Coronary artery (tissue), 2 donors: ENCODE data around the gene SLC48A1.
A peak's percentile ranks its signal among the peaks of the same experiment; 100 is the strongest.

Experiments
- DNase-seq: peaks from one replicate; pipeline ENCODE4 v3.0.0-alpha.2; 2017; ENCODE audit warnings: low spot score
- H3K27ac ChIP-seq, 2 donors: fragments of 200-600 bp; sonication (generic); one replicate each; pipeline ENCODE4 v1.5.1; 2016 to 2019
- H3K4me3 ChIP-seq: fragments of 200-600 bp; sonication (generic); 2 replicates; pipeline ENCODE4 v1.5.1; 2016; ENCODE audit warnings: mild to moderate bottlenecking, moderate library complexity
- TF ChIP-seq, protein P1 (sequence below): fragments of 200-600 bp; sonication (generic); IDR thresholded peaks from one replicate; pipeline ENCODE4 v1.5.1; 2019; ENCODE audit warnings: antibody characterized with exemption

SLC48A1 gene

DNA sequence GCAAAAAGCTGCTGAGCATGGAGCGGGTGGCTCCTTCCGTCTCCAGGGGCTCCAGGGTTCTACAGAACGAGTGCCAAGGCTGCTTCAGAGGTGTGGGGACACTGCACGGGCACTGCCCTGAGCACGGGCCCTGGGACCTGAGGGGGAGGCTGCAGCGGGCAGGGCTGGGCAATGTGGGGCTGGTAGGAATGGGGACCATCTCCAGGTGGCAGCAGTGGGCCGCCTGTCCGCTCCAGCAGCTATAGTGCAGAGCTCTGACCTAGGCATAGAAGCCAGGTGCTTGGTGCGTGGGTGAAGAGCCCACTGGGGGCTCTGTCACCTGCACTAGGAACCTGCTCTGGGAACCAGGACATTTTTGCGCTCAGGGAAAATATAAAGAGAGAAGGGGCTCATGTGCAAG lies 24.4 kb downstream of the SLC48A1 start:
- DNase-seq = no peak

DNA sequence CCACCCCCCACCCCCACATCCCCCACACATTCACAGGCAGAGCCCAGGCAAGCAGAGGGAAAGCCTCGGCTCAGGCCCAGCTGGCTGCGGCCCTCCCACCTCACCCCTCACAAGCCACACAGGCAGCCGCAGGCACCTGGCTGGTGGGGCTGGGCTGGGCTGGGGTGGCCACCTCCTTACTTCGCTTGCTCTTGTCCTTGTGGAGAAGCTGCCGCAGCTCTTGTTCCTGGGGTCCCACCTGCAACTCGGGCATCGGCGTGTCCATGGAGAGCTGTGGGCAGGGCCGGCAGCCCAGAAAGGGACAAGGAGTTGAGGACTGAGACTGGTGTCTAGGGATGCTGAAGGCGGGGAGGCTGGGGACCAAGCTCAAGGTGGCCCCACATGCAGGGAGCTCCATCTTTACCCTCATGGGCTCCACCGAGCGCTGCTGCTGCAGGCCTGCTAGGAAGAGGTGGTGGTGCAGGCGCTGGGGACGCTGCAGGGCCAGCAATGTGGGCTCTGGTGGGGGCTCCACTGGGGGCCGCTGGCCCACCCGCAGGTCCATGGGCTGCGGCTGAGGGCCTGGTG lies 25.4 kb downstream of the SLC48A1 start:
- Histone ChIP-seq H3K27ac (peak overlapping the region in 1 of 2 donors; percentile 85), H3K4me3 (no peak overlapping the region)
- TF ChIP-seq, protein P1, sequence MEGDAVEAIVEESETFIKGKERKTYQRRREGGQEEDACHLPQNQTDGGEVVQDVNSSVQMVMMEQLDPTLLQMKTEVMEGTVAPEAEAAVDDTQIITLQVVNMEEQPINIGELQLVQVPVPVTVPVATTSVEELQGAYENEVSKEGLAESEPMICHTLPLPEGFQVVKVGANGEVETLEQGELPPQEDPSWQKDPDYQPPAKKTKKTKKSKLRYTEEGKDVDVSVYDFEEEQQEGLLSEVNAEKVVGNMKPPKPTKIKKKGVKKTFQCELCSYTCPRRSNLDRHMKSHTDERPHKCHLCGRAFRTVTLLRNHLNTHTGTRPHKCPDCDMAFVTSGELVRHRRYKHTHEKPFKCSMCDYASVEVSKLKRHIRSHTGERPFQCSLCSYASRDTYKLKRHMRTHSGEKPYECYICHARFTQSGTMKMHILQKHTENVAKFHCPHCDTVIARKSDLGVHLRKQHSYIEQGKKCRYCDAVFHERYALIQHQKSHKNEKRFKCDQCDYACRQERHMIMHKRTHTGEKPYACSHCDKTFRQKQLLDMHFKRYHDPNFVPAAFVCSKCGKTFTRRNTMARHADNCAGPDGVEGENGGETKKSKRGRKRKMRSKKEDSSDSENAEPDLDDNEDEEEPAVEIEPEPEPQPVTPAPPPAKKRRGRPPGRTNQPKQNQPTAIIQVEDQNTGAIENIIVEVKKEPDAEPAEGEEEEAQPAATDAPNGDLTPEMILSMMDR = no peak
- no peak for DNase-seq

More for the DNA sequence above, 24.4 kb downstream of the SLC48A1 start:
- TF ChIP-seq, protein P1 = no peak
- H3K27ac ChIP-seq = no peak overlapping the region
- no peak overlapping the region for H3K4me3 ChIP-seq

DNA sequence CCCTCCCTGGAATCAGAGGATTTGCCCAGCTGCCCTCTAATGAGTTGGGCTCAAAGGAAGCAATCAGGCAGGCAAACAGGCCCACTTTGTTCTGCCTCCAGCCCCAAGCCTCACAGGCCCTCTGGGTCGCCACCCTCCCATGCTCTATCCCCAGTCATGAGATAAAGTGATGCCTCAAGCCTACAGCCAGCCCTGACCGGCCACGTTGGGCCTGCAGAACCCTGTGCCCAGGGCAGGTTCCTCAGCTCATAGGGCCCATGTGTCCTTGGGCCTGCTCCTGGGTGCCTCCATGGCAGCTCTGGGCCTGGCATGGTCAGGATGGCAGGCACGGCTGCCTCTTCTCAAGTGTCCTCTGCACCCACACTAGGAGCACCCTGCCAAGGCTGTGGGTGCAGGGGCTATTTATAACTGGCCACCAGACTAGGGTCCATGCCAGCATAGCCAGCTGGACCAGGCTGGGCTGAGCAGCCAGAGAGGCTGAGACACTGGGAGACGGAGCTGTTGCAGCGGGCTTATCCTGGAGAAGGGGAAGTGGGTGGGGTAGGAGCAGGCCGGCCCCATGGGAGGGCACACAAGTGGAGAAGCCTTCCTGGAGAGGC lies 26.4 kb downstream of the SLC48A1 start:
- peak; percentile 86 for DNase-seq
- Histone ChIP-seq H3K27ac (peak overlapping the region; percentile 57 to 85), H3K4me3 (peak overlapping the region; percentile 29)
- TF ChIP-seq, protein P1 = no peak

DNA sequence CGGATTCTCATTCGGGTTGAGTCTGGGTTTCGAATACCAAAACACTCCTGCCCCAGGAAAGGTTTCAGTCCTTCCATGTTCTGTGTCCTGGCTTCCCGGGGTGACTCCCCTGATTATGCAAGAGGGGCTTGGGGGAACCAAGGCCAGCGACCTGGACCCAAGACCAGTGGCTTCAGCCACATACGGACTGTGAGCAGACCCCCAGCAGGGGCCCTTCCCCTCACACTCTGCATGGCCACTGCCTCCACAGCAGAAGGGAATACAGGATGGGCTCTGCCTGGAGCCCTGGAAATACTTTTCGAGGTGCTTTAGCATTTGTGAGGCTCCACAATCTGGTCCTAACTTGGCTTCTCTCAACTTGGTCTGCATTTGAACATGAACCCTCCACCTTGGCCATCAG lies 27.5 kb downstream of the SLC48A1 start:
- DNase-seq = no peak
- Histone ChIP-seq H3K4me3 (no peak overlapping the region), H3K27ac (peak overlapping the region in 1 of 2 donors; percentile 85)
- TF ChIP-seq, protein P1 = no peak

DNA sequence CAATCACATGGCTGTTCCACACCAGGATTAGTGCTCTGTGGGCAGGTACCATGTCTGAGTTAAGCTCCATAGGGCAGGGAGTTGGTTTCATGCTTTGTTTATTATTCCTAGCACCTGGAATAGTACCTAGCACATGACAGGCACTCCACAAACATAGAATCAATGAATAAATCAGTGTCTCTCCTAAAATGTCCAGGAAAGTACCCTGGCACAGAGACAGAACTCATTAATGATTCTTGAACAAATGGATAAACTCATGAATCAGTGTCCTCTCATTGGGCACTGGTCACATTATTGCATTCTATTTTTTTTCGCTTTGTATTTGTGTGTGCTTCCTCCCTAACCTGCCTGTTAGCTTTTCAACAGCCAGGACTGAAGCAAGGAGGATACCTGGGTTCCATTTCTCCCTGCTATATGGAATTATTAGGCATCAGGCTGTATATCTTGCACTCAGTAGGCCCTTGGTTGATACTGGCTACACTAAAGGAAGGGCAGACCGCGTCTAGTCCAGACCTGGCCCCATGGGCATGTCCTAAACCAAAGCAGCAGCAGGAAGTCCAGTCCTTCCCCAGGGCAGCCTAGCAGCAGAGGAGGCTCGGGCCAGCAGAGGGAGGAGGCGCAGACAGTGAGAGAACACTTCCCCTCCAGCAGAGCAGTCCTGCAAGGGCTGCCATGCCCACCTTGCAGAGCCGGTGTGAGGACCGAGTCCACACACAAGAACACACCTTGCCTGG lies 28.3 kb downstream of the SLC48A1 start:
- peak overlapping the region in 1 of 2 donors; percentile 85 for H3K27ac ChIP-seq
- TF ChIP-seq, protein P1 = peak; percentile 12
- H3K4me3 ChIP-seq = peak overlapping the region; percentile 21
- no peak for DNase-seq

DNA sequence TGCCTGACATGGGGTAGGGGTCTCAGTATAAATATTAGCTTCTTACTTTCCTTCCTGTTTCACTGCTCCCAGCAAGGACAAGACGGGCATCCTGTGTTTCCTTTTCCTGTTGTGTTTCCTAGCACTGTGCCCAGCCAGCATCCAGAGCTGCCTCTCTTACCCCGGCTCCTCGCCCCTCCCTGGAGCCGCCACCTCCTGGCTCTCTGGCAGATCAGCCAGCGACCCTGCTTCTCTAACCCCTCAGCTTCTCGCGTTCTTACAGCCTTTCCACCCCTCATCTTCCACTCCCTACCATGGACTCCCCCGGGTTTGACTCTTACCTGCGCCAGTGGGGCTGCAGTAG lies 28.8 kb downstream of the SLC48A1 start:
- DNase-seq = no peak
- peak overlapping the region; percentile 40 to 85 for H3K27ac ChIP-seq
- TF ChIP-seq, protein P1 = no peak
- H3K4me3 ChIP-seq = peak overlapping the region; percentile 21

DNA sequence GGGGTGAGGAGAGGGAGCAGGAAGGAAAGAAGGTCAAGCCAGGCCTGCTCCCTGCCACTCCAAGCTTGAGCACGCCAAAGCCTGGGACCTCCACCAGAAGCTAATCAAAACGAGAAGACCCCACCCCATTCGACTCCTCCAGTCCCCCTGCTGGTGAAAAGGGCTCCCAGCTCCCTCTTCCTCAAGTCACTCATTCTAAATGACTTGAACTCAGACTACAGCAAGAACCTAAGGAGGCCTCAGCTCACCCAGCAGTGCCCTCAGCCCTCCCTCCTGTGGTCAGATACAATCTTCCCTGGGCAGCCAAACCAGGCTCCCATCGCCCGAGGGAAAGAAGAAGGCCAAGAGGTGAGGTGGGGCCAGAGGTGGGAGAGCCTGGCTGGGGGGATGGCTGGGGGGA lies 29.3 kb downstream of the SLC48A1 start:
- H3K4me3 ChIP-seq = peak overlapping the region; percentile 21
- no peak for DNase-seq
- TF ChIP-seq, protein P1 = no peak
- peak overlapping the region; percentile 40 to 85 for H3K27ac ChIP-seq
